GM18520 (cell line): ENCODE data around the gene PTGDR2.
"Not testable (repeated sequence)": the region's sequence is repeated elsewhere in the genome, so short reads cannot be mapped to it uniquely, and the experiment has no call there.

ENCODE experiments used
- ATAC-seq: cut with Tn5 transposase; IDR thresholded peaks from one replicate; pipeline ENCODE4 v1.9.1; 2021; ENCODE audit not compliant: unreplicated experiment

The PTGDR2 gene

DNA sequence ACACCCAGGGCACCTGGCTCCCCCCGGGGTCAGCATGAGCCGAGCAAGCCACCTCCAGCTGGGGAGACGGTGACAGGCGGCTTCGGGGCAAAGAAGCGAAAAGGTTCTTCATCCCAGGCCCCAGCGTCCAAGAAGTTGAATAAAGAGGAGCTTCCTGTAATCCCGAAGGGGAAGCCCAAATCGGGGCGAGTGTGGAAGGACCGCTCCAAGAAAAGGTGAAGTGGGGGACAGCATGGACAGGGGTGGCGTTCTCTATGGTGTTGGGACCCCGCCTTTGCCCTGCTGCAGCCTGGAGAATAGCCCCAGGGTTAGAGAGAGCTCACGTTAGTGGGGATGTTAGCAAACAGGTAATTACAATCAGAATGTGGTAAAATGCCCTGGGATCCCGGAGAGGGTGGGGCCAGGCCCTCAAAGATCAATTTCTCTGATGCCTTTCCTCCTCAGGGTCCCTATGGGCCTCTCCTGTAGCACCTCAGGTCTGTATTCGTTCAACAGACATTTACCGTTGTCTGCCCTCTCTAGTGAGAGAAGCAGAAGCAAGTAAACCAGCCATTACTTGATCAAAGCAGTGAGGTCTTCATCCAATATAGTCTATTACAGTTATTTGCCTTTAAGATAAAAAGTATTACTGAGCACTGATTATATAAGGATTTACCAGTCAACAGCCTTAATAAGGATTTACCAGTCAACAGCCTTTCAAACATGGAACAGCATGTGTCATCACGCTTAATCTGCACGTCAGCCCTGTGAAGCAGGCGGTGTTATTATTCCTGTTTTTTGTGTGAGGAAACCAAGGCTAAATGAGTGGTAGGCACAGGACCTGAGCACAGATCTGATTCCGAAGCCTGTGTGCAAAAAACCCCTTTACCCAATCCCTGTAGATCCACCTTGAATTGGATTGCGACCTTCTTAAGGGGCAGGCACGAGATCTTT lies 12.8 kb downstream of the PTGDR2 start:
- ATAC-seq: no peak

DNA sequence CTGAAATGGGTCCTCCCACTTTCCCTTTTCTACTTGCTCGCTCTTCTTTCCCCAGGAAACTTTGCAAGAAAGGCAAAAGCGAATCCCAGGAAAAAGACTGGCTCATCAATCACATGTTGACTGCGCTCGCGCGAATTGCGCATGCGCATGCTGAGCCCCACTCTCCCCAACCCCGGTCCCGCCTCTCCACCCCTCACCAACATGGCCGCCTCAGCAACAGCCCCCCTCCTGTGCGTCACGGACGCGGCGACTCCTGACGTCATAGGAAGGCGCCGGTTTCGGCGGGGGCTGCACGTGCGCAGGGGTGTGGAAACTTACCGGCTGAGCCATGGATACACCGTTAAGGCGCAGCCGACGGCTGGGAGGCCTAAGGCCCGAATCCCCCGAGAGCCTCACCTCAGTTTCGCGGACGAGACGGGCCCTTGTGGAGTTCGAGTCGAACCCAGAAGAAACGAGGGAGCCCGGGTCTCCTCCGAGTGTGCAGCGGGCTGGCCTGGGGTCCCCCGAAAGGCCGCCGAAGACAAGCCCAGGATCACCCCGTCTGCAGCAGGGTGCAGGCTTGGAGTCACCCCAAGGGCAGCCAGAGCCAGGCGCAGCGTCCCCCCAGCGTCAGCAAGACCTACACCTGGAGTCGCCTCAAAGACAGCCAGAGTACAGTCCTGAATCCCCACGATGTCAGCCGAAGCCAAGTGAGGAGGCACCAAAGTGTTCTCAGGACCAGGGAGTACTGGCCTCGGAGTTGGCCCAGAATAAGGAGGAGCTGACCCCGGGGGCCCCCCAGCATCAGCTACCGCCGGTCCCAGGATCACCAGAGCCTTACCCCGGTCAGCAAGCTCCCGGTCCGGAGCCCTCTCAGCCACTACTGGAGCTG lies 13.7 kb downstream of the PTGDR2 start, which contains the start of gene CCDC86:
Gene CCDC86, plus strand, starts transcription at position 317 of the 871 bp plus-strand sequence. Its CDS starts 12 bp downstream, at position 329.
- ATAC-seq: peak; percentile 67

DNA sequence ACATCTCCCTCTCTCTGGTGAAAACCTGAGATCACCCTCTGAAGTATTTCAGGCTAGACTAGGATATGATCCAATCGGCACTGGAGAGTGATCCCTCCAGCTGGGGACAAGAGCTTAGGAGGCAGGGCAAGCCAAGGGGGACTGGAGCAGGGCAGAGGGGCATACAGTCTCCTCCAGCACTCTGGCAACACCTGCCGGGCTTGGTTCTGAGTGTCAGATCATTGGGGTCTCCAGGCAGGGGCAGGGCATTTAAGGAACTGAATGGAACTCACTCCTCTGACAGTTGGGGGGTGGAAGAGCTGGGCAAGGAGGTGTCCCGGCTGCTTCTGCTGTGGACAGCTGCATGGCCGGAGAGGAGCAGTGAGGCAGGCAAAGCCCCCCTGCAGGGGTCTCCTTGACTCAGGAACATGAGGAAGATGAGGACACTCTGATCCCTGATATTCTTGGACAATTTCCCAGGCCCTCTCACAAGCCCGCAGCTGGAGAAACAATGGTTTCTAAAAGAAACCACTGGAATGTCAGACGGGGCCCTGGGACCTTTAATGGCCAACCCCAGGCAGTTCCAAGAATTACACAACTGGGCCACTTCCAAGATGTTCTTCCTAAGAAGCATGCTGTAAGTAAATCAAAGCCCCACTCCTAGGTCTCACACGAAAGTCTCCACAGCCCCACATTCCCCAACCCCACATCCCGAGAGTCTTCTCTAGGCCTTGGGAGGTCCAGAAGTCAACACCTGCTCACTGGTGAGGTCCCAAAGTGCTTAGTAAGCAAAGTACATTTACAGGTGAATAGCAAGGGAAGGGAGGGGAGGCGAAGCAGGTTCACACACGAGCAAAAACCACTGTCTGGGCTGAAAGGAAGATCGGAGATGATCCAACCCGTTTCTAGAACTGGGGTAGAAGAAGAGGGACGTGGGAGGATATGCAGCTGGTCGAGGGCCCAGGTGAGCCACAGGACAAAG lies 15.0 kb downstream of the PTGDR2 start:
- no peak for ATAC-seq

DNA sequence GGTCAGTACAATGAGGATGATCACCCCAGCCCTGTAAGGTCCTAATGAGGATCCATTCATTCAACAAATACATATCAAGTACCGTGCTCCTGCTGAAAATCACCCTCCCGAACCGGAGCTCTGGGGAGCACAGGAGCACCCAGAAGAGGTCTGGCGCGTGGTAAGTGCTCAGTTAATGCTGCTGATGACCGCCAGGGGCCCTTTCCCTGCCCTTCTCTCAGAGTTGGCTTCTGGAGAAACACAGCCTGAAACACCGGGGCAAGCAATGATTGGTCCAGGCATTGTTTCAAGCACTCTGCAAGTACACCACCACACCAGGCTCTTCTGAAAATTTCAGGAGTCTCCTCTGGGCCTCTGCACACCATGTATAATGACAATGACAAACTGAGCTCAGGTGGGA lies 17.6 kb downstream of the PTGDR2 start:
- no peak for ATAC-seq

DNA sequence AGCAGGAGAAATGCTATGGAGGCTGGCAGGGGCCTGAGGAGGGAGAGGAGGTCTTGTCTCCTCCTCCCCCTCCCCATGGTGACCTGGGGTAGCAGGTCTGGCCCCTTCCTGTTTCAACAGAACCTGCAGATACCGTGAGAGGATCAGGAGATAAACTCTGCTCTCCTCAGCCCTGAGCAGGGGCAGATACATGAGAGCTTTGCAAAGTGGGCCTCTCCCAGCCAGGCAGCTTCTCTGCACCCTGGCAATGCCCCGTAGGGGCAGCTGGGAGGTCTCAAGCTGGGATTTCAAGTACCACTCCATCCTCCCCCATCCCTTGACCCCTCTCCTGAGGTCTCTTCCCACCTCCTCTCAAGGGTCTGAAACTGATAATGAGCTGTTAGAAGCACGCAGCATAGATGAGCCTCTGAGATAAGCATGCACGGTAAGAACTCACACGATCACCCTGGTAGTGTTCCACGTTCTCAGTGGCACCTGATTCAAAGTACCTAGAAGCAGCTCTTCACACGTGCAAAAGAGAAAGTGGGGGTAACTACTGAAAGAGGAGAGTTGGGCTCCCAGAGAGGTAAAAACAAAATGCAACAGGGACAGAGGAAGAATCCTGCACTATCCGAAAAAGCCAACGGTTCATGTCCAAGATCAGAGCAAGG lies 18.8 kb downstream of the PTGDR2 start:
- ATAC-seq: no peak

DNA sequence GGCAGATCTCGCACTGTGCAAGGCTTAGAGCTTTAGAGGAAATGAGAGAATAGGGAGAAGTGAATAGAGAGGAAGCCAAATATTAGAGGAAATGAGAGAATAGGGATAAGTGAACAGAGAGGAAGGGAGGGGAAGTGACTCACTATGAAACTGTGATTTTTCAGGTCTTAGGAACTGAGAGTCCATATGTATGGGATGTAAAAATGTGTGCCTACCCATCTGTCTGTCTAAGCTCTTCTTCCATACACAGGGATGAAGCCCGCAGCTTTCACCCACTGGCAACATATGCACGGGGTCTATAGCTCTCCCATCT lies 20.3 kb downstream of the PTGDR2 start:
- no peak for ATAC-seq

DNA sequence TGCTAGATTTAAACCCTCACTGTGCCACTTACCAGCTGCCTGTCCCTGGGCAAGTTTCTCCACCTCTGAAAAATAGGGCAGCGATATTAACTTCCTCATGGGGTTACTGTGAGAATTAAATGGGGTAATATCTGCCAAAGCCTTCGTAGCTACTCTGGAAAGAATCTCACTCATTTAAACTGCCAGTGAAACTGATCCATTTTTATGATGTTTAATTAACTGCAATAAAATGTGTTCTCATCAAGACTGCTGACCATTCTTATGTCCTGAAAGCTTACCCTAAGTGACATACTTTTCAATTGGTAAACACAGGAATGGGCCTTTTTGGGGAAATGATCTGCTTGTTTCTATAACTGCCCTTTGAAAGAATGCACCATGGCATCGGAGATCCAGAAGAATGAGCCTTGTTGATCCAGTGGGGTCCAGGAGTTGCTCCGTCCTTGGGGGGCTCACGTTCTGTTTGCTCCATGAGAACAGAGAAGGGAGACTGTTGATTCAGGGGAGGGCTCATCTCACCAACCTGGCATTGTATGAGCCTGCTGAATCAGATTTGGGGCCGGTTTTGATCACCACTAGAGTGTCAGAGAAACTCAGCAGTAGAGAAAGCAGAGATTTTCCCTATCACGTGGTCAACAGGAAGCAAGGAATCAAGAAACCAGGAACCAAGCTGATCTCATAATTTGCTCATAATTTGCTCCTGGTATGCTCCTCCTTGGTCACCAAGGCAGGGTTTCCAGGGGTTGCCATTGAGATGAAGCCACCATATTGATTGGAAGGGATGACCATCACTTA lies 20.8 kb downstream of the PTGDR2 start:
- ATAC-seq: no peak

DNA sequence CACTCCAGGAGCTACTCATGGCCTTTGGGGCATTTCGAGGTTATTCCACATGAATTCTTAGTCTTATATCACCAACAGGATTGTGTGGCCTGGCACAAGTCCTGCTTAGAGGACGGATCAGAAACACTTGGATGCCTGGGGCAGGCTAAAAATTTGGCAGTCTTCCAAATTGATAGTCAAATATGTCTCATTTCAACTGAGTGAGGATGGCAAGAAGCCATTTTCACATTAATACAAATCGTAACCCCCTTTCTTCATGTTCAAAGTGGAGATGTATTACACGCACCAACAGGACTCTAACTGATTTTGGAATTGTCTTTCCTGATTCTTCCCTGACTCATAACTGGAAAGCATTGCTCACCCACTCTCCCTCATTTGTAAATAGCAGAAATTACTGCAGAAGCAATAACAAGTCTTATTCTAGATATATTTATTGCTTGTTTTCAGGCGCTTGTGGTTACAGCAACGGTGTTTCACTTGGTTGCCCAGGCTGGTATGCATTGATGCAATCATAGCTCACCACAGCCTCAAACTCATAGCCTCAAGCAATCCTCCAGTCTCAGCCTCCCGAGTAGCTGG lies 24.2 kb downstream of the PTGDR2 start:
- ATAC-seq: no peak

DNA sequence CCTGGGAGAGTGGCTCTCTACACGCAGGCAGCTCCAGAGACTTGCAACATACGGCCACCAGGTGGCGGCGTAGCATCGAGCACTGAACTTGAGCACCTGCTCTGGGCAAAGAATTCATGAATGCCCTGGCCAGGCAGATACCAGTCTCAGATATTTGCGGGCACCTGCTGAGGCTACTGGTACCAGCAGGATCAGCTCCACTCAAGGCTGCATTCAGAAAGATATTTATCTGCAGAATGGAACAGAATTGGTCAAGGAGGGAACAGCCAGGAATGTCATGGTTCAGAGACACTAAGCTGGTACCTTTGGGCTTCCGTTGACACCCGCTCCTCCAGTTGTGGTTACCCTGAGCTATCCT lies 24.6 kb downstream of the PTGDR2 start:
- peak; percentile 55 for ATAC-seq

DNA sequence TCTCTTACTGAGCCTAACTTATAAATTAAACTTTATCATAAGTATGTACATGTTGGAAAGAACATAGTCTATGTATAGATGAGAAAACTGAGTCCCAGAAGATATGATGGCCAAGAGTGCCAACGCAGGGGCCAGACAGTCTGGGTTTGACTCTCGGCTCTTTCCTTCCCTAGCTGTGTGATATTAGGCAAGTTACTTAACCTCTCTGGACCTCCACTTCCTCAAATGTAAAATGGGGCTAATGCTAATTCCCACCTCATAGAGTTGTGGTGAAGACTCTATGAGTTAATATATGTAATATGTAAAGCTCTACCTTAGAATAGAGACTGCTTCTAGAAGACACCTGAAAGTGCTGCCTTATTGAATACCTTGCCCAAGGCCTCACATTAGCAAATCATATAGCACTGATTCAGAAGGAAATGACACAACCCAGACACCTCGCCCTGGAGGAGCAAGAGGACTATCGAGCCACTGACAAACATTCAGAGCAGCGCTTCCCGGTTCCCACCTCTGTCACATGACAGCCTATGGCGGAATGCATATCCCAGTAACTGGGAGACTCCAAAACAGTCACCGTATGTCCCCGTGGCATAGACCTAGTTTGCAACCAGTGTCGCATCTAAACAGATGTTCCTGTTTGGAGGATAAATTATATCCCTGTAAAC lies 25.1 kb downstream of the PTGDR2 start:
- no peak for ATAC-seq

DNA sequence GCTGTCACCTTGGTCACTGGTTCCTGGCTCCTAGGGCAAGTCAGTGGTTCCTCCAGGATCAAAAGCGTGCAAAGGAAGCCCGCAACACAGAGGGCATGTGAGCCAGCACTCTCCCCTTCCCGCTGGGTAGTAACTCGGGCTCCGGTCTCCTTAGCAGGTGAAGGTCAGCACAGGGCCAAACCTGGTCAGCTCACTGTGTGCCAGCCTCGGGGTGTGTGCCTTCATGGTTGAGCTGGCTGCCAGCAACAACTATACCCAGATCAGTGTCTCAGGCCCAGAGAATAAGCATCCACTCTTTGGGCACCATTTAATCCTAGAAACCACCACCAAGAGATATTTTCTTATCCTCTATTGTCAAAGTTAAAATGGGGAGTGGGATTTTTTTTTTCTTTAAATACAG lies 30.0 kb downstream of the PTGDR2 start:
- no peak for ATAC-seq

DNA sequence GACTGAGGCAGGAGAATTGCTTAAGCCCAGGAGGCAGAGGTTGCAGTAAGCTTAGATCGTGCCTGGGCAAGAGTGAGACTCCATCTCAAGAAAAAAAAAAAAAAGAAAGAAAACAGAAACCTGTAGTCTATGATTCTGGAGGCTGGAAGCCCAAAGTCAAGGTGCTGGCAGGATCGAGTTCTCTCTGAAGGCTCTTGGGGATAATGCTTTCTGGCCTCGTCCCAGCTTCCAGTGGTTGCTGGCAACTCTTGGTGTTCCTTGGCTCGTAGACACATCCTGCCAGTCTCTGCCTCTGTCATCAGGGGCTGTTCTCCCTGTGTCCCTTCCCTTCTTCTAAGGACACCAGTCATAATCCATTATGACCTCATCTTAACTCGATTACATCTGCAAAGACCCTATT lies 30.6 kb downstream of the PTGDR2 start:
- ATAC-seq: no peak

DNA sequence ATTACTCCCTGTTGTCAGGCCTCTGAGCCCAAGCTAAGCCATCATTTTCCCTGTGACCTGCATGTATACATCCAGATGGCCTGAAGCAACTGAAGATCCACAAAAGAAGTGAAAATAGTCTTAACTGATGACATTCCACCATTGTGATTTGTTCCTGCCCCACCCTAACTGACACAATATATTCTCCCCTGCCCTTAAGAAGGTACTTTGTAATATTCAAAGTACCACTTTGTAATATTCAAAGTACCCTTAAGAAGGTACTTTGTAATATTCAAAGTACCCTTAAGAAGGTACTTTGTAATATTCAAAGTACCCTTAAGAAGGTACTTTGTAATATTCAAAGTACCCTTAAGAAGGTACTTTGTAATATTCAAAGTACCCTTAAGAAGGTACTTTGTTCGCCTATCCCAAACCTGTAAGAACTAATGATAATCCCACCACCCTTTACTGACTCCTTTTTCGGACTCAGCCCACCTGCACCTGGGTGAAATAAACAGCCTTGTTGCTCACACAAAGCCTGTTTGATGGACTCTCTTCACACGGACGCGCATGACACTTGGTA lies 31.9 kb downstream of the PTGDR2 start:
- not testable (repeated sequence) for ATAC-seq

DNA sequence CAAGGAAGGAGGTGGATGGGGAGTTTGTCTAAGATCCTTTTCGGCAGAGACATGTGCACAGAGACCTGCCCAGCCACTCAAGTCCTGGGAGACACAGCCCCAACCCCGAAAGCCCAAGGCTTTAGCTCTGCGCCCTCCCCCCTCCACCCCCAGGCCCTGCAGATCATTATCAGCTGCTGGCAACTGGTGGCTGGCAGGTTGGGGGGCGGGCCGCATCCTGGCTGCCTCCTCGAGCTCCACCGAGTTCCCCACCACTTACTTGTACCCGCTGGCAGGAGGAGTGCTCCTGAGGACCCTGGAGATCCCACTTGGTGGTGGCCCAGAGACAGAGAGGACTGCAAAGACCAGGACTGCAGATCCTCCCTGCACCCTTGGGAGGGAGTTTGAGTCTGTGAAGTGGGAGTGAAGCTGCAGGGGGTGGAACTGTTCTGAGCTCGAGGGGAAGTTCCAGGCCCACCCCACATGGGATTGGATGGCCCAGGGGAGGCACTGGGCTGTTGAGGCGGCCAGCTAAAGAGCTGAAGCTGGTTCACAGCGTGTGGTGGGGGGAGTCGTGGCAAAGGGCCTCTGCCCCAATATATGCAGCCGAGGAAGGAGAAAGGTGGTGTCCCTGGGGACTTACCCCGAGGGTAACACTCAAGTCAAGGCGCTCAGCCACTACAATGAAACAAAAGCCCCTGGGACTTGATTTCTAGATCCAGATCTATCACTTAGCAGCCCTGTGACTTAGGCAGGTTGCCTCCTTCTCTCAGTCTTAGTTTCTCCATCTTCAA lies 33.7 kb downstream of the PTGDR2 start:
- no peak for ATAC-seq

DNA sequence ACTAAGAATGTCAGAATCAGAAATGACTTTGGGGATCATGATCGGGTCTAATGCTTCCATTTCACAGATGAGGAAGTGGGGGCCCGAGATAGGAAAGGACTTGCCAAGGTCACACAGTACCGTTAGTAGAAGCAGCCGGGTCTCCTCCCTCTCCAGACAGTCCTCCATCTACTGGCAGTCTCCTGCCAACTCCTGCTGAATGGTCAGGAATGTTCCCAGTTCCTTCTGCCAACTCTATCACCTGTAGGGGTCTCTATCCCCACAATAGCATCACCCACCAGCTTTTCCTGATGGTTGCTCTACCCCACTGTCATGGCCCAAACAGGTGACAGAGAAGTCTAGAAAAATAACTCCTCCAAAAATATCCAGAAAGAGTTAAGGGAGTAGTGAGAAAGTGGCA lies 37.7 kb downstream of the PTGDR2 start:
- no peak for ATAC-seq

DNA sequence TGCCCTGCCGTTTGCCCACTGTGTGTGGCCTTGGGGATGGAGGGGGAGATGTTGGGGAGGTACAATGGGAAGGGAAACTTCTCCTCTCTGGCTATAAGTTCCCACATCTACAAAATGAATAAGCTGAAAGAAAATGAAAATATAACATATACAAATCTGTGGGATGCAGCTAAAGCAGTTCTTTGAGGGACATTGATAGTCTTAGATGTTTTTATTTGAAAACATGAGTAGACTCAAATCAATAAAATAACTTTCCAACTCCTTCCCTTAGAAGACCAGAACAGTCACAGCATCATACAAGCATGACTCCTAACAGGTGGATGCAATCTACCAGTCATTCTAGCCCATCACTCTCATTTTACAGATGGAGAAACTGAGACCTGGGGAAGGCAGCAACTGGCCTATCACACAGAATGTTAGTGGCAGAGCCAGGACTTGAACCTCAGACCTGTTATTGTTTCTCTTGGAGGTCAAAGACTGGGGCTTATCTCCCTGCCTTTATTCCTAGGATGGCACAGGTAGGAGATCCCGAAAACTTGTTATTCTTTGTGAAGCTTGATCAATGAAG lies 39.1 kb downstream of the PTGDR2 start:
- no peak for ATAC-seq

DNA sequence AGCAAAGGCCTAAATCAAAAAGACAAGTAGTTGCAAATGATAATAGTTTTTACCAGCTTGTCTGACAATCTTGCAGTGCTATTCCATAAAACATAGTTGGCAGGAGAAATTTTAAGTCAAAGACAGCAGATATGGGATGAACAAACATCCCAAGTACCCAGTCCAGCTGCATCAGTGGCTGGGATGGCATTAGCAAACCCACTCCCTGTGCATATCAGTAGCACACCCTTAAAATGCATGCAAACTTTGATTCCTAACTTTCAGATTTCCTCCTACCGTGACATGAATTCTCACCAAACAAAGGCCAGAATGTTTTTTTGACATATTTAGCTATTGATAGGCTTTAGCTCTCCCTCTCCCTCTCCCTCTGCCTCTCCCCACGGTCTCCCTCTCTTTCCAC lies 41.6 kb downstream of the PTGDR2 start:
- no peak for ATAC-seq
